CD14-positive monocyte (primary cell): Measurements from ENCODE around the gene ZFP62. TPM values are rescaled to one million over a fixed set of nuclear protein-coding genes. Genes with fewer than 3 reads are reported as not detected.

ENCODE experiments used
- DNase-seq, 3 donors: peaks; one replicate each; pipeline ENCODE4 v3.0.0-alpha.2; 2011 to 2022
- H2AFZ ChIP-seq: 2 replicates; pipeline ENCODE4 v1.6.0; 2012; ENCODE audit warnings: mild to moderate bottlenecking, low read depth, low read length, inconsistent platforms; ENCODE audit not compliant: insufficient read depth, poor library complexity, severe bottlenecking
- H3K27ac ChIP-seq, 2 donors: 1 replicate in 1 of 2; 2 replicates in 1 of 2; pipeline ENCODE4 v1.5.1; 2012 to 2013; ENCODE audit warnings: low read length in 2 of 2, control low read depth in 1 of 2, inconsistent platforms in 1 of 2, low read depth in 1 of 2, mild to moderate bottlenecking in 1 of 2
- H3K27me3 ChIP-seq, 2 donors: one replicate each; pipeline versions ENCODE4 v1.6.0 to v1.6.1; 2011 to 2013; ENCODE audit warnings: low read length in 2 of 2; ENCODE audit not compliant: control insufficient read depth in 2 of 2, insufficient read depth in 2 of 2
- H3K36me3 ChIP-seq, 2 donors: replicated peaks in 1 of 2; 1 replicate in 1 of 2; 2 replicates in 1 of 2; pipeline versions ENCODE4 v1.5.1 to v1.6.1; 2012 to 2013; ENCODE audit warnings: low read length in 2 of 2, control low read depth in 1 of 2, inconsistent platforms in 1 of 2, mild to moderate bottlenecking in 1 of 2; ENCODE audit not compliant: insufficient read depth in 2 of 2, control insufficient read depth in 1 of 2
- H3K4me1 ChIP-seq, 2 donors: 1 replicate in 1 of 2; 2 replicates in 1 of 2; pipeline versions ENCODE4 v1.5.1 to v1.6.1; 2012 to 2013; ENCODE audit warnings: low read length in 2 of 2, control low read depth in 1 of 2, inconsistent platforms in 1 of 2, mild to moderate bottlenecking in 1 of 2, moderate library complexity in 1 of 2; ENCODE audit not compliant: insufficient read depth in 2 of 2, control insufficient read depth in 1 of 2
- H3K4me2 ChIP-seq: replicated peaks from 2 replicates; pipeline ENCODE3; 2012; ENCODE audit warnings: low read length, moderate library complexity, mild to moderate bottlenecking; ENCODE audit not compliant: poor library complexity, severe bottlenecking; ENCODE audit errors: extremely low read depth
- H3K4me3 ChIP-seq, 3 experiments: fragments of 200-600 bp in 1 of 3; sonication (generic) in 1 of 3; replicated peaks in 1 of 3; 1 replicate in 2 of 3; 2 replicates in 1 of 3; pipeline ENCODE4 v1.5.1; 2011 to 2013; ENCODE audit warnings: low read length in 3 of 3, mild to moderate bottlenecking in 3 of 3, control low read depth in 2 of 3, low read depth in 2 of 3, inconsistent platforms in 1 of 3, moderate library complexity in 1 of 3
- H3K79me2 ChIP-seq: 2 replicates; pipeline ENCODE4 v1.6.0; 2012; ENCODE audit warnings: mild to moderate bottlenecking, control low read depth, inconsistent platforms, low read length, moderate library complexity; ENCODE audit not compliant: insufficient read depth
- H3K9ac ChIP-seq: 2 replicates; pipeline ENCODE4 v1.6.0; 2017; ENCODE audit warnings: low read length, mild to moderate bottlenecking; ENCODE audit not compliant: insufficient read depth, poor library complexity, severe bottlenecking
- H3K9me3 ChIP-seq, 2 donors: replicated peaks in 1 of 2; 1 replicate in 1 of 2; 2 replicates in 1 of 2; pipeline versions ENCODE4 v1.5.1 to v1.6.1; 2012 to 2013; ENCODE audit warnings: low read length in 2 of 2, control low read depth in 1 of 2; ENCODE audit not compliant: control insufficient read depth in 1 of 2, insufficient read depth in 1 of 2
- H4K20me1 ChIP-seq: 2 replicates; pipeline ENCODE4 v1.6.0; 2012; ENCODE audit warnings: mild to moderate bottlenecking, low read length, control low read depth, moderate library complexity; ENCODE audit not compliant: insufficient read depth
- H3K27ac Mint-ChIP-seq, 7 donors: one replicate each; pipeline ENCODE4 v1.8.0; 2020; ENCODE audit warnings: mild to moderate bottlenecking in 7 of 7, mixed read lengths in 7 of 7, moderate library complexity in 6 of 7, inconsistent platforms in 2 of 7
- H3K27me3 Mint-ChIP-seq, 3 donors: one replicate each; pipeline ENCODE4 v1.8.0; 2021 to 2022; ENCODE audit warnings: low read depth in 3 of 3, mild to moderate bottlenecking in 3 of 3, mixed read lengths in 3 of 3, moderate library complexity in 3 of 3, inconsistent platforms in 1 of 3
- H3K36me3 Mint-ChIP-seq, 2 donors: one replicate each; pipeline ENCODE4 v1.8.0; 2020; ENCODE audit warnings: mixed read lengths in 2 of 2, inconsistent platforms in 1 of 2, mild to moderate bottlenecking in 1 of 2
- H3K4me1 Mint-ChIP-seq: one replicate; pipeline ENCODE4 v1.8.0; 2020; ENCODE audit warnings: mild to moderate bottlenecking, mixed read lengths
- H3K4me3 Mint-ChIP-seq, 2 donors: one replicate each; pipeline ENCODE4 v1.8.0; 2020; ENCODE audit warnings: mild to moderate bottlenecking in 2 of 2, mixed read lengths in 2 of 2, moderate library complexity in 1 of 2
- H3K9me3 Mint-ChIP-seq, 7 donors: one replicate each; pipeline ENCODE4 v1.8.0; 2020 to 2022; ENCODE audit warnings: mixed read lengths in 7 of 7, mild to moderate bottlenecking in 6 of 7, moderate library complexity in 6 of 7, inconsistent platforms in 2 of 7
- WGBS: methylation state at CpG from one replicate; pipeline ENCODE4 v1.1.5; 2013; ENCODE audit warnings: missing lambda C conversion rate; ENCODE audit not compliant: insufficient coverage; 5-methylcytosine and 5-hydroxymethylcytosine counted together
- intact Hi-C, 2 donors: fragments of 100-400 bp; cut with micrococcal nuclease; formaldehyde crosslinking; loops; one replicate each; pipeline versions ENCODE4 v1.15.0 to v1.15.1; 2023
- polyA plus RNA-seq, 3 donors: library from polyadenylated mRNA; depleted of rRNA in 1 of 3; unstranded in 2 of 3; stranded (reverse) in 1 of 3; fragments of 300-500 nt in 2 of 3; fragments of >200 nt in 1 of 3; fragmentation: Illumina TruSeq in 2 of 3; gene quantifications; 1 replicate in 2 of 3; 2 replicates in 1 of 3; pipeline ENCODE4 v1.2.3, GENCODE V29; 2012 to 2021
- TF ChIP-seq, protein P1 (sequence below): fragments of 200-600 bp; IDR thresholded peaks from one replicate; pipeline ENCODE4 v1.8.0; 2022; ENCODE audit warnings: antibody characterized with exemption, mild to moderate bottlenecking

Gene ZFP62
- polyA plus RNA-seq, 3 donors = 4.1 to 7.1 (median 6.5) TPM

DNA sequence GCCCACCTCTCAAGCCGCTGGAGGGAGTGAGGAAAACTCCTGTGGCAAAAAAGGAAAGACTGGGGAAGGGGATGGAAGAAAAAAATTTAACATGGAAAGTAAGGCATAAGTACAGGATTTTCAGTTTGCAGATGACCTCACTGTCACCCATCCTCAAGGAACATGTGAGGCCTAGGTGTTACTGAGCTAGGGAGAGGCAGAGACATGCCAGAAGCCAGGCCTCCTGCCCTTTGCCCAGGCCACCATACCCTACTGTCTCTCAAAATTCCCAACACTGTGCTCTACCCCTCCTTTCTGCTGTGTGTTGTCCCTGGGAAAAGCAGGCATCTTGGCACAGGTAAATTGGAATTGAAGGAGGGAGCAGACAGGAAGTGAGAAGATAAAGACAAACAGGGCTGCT, 54.0 kb downstream of the ZFP62 start:
- H3K4me1 ChIP-seq = peaks cover 71 to 82% of the 10 kb centered on the region in 2 donors
- H3K79me2 ChIP-seq = peaks cover 84% of the 10 kb centered on the region
- Mint-ChIP-seq H3K27ac (peak overlapping the region; percentile 93 to 98 (median 96)), H3K4me3 (peak overlapping the region; percentile 95 to 97), H3K36me3 (peaks cover 19 to 23% of the 10 kb centered on the region in 2 donors), H3K9me3 (no peaks in the 10 kb centered on the region), H3K27me3 (peaks cover 0 to 2% (median 0%) of the 10 kb centered on the region in 3 donors), H3K4me1 (peaks cover 68% of the 10 kb centered on the region)
- WGBS = no CpG with 5 or more reads among the region's 1 CpG
- no peaks in the 10 kb centered on the region for H3K27me3 ChIP-seq
- peaks cover 14% of the 10 kb centered on the region for H4K20me1 ChIP-seq
- DNase-seq = no peak
- H3K4me3 ChIP-seq = peak overlapping the region in 2 of 3 experiments; percentile 21 to 98
- H3K4me2 ChIP-seq = peak overlapping the region; percentile 92
- H3K36me3 ChIP-seq = peaks cover 0 to 5% of the 10 kb centered on the region in 2 donors
- intact Hi-C loops = loop anchor here (10.0 kb wide), 2 partner anchors 348 to 418 kb away; partner anchors contain the start of gene TRIM41 (in 2 of the 2)
- TF ChIP-seq, protein P1, sequence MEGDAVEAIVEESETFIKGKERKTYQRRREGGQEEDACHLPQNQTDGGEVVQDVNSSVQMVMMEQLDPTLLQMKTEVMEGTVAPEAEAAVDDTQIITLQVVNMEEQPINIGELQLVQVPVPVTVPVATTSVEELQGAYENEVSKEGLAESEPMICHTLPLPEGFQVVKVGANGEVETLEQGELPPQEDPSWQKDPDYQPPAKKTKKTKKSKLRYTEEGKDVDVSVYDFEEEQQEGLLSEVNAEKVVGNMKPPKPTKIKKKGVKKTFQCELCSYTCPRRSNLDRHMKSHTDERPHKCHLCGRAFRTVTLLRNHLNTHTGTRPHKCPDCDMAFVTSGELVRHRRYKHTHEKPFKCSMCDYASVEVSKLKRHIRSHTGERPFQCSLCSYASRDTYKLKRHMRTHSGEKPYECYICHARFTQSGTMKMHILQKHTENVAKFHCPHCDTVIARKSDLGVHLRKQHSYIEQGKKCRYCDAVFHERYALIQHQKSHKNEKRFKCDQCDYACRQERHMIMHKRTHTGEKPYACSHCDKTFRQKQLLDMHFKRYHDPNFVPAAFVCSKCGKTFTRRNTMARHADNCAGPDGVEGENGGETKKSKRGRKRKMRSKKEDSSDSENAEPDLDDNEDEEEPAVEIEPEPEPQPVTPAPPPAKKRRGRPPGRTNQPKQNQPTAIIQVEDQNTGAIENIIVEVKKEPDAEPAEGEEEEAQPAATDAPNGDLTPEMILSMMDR = no peak
- H3K27ac ChIP-seq = peak overlapping the region; percentile 97 to 98
- H3K9me3 ChIP-seq = no peaks in the 10 kb centered on the region
- no peak overlapping the region for H3K9ac ChIP-seq
- no peak overlapping the region for H2AFZ ChIP-seq

DNA sequence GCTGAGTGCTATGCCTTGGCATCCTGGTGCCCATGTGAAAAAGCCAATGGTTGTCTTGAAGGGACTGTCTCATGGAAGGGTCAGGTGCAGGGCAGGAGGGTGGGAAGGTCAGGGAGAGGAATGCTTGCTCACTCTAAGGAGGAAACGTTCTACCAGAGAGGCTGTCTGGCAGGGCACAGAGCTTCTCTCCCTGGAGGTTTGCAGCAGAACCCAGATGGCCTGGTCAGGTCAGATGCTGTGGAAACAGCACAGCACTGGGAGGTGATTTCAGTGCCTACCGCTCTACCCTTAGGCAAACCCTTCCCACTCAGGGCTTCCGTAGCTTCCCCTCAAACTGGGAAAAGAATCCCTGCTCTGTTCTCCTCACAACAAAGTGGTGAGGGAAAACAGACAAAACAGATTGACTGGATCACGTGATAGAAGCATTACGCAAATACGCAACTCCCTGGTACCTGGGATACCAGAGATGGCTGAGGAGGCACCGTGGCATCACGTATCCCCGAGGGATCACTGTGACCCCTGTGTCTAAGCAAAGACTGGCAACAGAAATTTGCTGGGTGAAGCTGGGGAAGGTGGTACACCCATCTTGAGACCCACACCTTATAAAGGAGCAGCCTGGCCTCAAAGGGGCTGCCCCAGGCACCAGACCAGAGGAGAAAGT, 54.6 kb downstream of the ZFP62 start:
- Histone ChIP-seq H3K9me3 (no peaks in the 10 kb centered on the region), H4K20me1 (peaks cover 14% of the 10 kb centered on the region), H3K4me3 (peak overlapping the region in 2 of 3 experiments; percentile 21 to 98), H3K9ac (no peak overlapping the region), H2AFZ (no peak overlapping the region), H3K4me2 (peak overlapping the region; percentile 92), H3K79me2 (peaks cover 84% of the 10 kb centered on the region), H3K36me3 (peaks cover 2 to 9% of the 10 kb centered on the region in 2 donors), H3K27me3 (no peaks in the 10 kb centered on the region), H3K27ac (peak overlapping the region; percentile 97 to 98), H3K4me1 (peaks cover 70 to 82% of the 10 kb centered on the region in 2 donors)
- Mint-ChIP-seq H3K27me3 (peaks cover 0 to 2% (median 0%) of the 10 kb centered on the region in 3 donors), H3K27ac (peak overlapping the region; percentile 93 to 98 (median 96)), H3K9me3 (no peaks in the 10 kb centered on the region), H3K4me3 (peak overlapping the region; percentile 95 to 97), H3K36me3 (peaks cover 20 to 25% of the 10 kb centered on the region in 2 donors), H3K4me1 (peaks cover 68% of the 10 kb centered on the region)
- peak; percentile 44 to 53 (median 53) for DNase-seq
- 6% methylated on average over 6 of the region's 9 CpGs for WGBS
- intact Hi-C loops = loop anchor here (10.0 kb wide), 2 partner anchors 348 to 418 kb away; partner anchors contain the start of gene TRIM41 (in 2 of the 2)
- TF ChIP-seq, protein P1 = no peak
